ENCODE data around the gene ZNF76.

DNA sequence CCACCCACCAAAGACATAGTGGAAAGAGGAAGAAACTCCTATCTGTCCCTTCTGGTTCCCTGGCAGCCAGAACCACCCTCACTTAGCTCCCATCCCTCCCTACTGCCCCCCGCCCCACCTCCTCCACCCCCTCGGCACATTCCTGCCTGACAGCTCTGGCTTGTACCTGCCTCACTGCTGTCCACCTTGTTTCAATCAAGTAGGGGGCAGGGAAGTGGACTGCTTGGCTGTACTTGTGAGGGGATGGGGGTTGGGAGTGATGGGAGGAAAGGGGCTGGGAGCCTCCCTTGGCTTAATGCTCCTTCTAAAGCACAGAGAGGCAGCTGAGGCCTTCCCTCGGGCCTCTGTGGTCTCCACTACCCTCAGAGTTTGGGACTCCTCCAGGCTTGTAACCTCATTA lies 22.1 kb upstream of the ZNF76 start:
- TF ChIP-seq CTCF (conservative IDR thresholded peaks at IDR 0.05) (no peak), EZH2 (IDR thresholded peaks at IDR 0.05; ENCODE audit: low read depth) (no peak)
